Measurements from ENCODE around the gene SMG6.

The SMG6 gene

DNA sequence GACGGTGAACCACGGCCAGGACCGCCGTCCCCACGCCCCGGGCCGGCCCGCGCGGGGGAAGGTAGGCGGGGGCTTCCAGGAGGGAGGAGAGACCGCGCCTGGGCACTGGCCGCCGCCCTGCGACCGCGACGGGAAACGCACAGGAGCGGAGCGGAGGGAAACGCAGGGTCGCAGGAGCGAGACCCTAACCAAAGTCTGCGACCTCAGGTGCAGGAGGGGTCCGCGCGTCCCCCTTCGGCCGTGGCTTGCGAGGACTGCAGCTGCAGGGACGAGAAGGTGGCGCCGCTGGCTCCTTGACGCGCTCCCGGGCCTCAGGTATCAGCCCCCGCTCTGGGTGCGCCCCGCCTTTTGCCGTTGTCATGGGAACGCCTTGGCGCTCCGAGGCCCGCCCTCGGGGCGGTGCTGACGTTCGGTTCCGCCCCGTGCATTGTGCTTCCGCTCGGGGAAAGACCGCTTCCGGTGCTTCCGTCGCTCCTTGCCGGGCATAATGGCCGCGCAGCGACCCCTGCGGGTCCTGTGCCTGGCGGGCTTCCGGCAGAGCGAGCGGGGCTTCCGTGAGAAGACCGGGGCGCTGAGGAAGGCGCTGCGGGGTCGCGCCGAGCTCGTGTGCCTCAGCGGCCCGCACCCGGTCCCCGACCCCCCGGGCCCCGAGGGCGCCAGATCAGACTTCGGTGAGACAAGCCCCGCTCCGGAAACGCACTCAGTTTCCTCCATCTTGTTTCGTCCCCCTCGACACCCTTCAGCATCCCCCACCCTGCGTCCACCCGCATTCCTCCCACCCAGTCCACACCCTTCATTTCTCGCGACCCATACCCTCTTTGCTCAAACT is 261.8 kb downstream of the SMG6 start, which contains the start of gene OVCA2:
TSS of gene OVCA2 (plus strand) at position 462 of the 829 bp plus-strand sequence. CDS start at position 488, 26 bp downstream.
- peak; percentile 95 to 98 (median 96) for DNase-seq

DNA sequence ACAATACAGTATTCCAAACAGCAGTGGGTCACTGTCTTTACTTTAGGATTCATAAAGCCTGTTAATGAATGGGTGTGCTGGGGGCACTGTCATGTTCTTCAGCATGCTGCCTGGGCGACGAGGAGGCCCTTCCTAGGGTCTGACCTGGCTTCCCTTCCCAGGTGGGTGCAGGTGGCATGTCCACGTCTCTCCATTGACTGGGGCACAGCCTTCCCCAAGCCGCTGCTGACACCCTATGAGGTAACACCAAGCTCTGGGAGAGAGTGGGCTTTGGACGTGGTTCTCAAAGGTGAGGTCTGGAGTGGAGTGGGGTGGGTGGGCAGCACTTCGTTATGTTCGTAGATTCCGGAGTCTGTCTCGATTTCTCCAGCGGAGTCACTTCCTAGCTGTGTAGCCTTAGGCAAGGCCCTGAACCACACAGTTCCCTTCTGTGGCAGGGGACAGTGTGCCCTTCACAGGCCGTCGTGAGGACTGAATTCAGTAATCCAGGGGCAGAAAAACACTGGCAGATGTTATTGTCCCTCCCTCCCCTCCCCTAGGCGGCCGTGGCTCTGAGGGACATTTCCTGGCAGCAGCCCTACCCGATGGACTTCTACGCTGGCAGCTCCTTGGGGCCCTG is 262.5 kb downstream of the SMG6 start:
- no peak for DNase-seq

DNA sequence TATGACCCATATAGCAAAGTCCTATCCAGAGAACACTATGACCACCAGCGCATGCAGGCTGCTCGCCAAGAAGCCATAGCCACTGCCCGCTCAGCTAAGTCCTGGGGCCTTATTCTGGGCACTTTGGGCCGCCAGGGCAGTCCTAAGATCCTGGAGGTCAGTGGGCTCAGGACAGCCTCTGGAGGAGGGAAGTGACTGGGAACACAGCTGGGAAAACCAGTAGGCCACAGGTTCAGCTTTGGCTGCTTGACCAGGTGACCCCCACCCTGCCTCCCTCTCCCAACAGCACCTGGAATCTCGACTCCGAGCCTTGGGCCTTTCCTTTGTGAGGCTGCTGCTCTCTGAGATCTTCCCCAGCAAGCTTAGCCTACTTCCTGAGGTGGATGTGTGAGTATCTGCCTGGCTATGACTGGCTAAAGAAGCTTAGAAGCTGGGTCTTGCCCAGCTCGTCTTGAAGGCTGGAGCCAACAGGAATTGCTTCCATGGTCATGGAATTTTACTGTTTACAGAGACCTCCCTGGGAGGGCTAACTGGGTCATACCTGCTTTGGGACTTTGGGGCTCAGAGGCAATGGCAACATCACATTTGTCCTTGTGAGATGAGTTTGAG is 263.3 kb downstream of the SMG6 start:
- DNase-seq: no peak

DNA sequence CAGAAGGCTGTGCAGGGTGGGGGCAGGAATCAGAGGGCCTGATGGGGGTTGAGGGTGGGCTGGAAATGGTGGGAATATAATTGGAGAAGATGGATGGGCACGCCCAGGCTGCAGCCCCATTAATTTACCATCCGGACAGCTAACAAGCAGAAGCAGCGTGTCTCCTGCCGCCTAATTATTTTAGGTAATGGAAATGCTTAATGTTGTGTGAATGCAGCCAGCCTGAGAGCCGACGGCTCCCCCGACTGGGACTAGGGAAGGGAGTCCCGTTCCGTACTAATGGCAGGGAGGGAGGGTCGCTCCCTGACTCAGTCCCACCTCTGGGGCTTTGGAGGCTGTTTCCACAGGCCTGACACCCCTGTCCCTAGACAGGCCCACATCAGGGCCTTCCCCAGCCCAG is 266.4 kb downstream of the SMG6 start:
- no peak for DNase-seq

DNA sequence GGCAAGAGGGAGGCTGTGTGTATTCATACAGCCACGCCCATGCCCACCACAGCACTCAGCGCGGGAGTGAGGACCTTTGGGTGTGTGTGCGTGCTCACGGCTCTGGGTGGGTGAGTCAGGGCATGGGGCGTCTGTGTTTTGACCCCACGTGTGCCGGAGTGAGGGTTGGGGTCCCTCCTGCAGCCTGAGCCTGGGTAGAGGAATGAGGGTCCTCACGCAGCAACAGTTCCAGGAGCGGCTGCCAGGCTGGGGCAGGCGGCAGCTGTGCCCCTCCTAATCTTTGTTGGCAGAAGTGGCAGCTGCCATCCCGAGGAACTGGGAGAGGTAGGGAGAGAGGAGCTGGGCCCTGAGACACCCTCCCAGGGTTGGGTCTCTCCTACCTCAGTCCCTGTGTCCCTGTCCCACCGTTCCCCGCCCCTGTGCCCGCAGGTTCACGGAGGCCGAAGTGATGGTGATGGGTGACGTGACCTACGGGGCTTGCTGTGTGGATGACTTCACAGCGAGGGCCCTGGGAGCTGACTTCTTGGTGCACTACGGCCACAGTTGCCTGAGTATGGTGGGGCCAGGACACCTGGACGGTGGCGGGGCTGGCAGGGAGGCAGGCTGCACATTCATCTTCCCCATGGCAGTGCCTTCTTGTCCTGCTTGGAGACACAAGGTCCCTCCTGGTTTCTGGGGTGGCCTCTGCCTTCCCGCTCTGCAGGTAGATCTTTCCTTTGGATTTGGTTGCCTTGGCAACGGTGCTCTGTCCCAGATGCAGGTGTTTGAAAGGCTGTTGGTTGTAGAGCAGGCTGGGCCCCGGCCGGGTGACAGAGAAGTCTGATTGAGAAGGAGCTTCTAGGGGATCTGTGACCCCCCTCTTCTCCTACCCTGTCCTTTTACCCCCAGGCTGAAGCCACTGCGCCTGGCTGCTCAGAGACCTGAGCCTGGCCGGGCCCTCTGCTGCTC is 267.8 kb downstream of the SMG6 start:
- DNase-seq: no peak

DNA sequence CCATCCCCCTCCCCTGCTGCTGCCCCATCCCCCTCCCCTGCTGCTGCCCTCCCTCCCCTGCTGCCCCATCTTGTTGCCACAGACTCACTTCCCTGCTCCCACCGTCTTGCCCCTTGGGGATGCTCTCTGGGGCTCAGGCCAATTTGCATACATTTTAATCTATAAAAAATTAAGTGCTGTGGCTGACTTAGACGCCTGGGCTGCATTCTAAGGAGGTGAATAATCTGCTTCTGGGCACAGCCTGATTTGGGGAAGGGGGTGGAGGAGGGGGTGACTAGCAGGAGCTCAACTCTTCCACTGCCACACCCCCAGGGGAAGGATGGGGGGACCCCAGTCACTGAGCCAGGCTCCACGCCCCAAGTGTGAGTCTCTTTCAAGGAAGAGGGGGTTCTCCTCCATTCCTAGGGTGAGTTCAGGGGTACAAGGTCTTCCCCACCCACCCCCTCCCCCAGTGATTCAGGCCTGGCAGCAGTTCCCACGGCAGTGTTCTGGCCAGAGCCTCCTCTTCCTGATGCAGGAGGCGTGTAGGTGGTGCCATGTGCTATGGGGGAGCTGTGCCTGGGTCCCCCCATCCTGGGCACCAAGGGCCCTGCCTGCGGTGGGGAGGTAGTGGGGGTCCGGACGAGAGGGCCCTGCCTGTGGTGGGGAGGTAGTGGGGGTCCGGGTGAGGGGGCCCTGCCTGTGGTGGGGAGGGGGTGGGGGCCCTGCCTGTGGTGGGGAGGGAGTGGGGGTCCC is 268.6 kb downstream of the SMG6 start:
- no peak for DNase-seq

DNA sequence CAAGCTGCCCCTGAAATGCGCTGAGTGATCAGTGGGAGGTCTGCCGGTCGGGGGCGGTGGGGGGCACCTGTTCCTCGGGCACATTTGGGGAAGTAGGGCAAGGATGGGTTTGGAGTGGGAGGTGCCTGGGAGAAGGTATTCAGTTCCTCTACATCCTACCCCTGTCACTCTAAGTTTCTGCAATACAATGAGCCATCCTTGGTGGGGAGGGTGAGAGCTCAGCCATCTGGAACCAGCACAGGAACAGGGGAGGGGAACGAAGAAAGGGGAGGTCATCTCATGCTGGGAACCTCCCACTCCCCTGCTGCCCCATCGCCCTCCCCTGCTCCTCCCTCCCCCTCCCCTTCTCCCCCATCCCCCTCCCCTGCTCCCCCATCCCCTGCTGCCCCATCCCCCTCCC is 269.4 kb downstream of the SMG6 start:
- DNase-seq: no peak

DNA sequence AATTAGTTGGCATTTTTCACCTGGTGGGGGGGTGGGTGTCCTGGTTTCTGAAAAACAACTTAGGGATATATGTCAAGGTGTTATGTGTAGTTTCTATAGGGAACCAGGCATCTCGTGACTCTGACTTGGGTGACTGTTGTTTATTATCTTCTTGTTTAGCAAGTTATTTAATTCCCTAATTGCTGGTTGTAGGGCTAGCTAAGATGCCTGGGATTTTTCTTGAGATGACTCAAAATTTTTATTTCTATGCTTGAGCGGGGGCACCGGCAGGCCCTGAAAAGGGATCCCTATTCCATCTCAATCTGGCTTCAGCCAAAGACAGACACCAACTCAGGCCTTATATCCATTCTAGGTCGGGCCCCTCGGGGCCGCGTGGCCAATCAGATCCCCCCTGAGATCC is 270.4 kb downstream of the SMG6 start:
- DNase-seq: no peak

DNA sequence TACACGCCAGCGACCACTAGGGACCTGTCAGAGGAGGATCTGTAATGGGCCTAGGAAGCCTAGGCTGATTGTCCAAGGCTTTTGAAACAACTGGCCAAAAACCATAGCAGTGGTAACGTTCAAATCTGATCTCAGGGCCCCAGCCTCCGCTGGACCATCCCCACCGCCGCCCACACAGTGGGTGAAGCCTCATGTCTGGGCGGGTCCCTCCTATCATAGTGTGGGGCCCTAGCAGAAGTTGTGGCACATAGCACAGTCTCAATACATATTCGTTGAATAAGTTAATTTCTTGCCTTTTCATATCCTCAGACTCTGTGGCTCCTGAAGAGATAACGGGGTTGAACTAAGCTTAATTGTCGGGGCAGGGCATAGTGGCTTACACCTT is 272.8 kb downstream of the SMG6 start:
- no peak for DNase-seq

DNA sequence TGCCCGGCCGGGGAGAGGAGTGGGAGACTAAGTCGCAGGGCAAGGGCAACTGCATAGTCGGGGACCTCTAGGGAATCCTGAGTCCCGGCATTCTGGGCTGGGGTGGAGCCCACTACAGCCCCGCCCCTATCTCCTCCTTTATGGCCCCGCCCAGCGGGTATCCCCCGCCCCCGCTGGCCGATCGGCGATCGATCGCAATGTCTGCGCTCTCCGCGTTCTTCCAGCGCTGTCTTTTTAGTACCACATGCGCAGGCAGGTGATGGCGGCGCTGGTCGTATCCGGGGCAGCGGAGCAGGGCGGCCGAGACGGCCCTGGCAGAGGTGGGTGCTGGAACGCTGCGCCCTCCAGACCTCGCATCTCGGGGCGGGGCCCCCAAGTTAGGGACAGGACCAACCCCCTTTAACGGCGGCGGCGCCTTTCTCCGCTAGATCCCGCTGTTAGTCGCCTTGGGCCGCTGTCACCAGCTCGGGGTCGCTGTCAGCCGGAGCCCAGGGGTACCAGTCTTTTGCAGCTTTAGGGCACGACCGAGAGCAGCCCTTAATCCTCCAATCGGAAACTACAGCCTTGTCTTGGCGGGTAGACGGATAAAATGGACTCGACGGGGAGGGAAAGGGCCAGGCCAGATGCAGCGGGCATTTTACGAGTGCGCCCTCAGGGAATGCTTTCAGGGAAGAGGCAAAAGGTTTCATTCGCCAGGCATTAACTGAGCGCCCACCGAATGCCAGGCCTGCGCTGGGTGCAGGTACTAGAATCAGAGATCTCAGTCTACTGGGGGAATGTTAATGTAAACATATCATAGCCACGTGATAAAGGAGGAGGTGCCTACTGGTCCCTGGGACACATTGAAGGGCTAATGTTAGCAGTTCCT is 273.4 kb downstream of the SMG6 start, which contains the start of gene DPH1:
TSS of gene DPH1 (plus strand) at position 243 of the 868 bp plus-strand sequence. CDS start at position 260, 17 bp downstream.
- peak; percentile 70 to 85 (median 80) for DNase-seq

DNA sequence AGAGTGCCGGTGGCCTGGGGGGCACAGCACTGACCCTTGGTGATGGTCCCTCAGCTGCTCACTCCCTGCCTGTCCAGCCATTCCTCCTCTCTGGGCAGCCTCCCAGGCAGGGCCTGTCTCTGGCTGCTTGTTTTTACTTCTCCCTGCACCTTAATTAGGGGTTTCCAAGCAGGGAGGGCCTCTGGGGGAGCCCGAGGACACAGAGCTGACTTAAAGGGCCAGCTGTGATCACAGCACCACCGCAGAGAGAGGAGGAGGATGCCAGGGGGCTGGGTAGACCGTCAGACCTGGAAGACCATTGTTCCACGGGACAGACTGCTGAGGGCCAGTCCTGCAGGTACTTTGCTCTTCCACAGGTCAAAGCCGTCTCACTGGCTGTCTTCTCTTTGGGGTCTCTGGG is 274.8 kb downstream of the SMG6 start:
- DNase-seq: no peak

DNA sequence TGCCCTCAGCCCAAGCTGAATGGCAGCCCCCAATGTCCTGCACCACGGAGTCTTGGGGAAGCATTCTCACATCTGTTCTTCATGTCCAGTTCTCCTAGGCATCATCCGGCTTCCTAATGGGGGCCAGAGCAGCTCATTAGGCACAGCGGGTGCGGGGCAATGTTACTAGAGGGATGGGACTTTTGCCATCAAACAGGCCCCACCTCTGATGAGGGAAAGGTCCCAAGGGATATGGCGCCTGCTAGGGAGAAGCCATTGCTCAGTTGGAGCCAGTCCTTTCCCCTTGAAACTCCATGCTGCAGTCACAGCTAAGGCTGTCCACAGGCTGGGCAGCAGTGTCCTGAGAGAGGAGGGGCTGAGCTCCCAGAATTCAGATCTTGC is 275.4 kb downstream of the SMG6 start:
- DNase-seq: no peak

DNA sequence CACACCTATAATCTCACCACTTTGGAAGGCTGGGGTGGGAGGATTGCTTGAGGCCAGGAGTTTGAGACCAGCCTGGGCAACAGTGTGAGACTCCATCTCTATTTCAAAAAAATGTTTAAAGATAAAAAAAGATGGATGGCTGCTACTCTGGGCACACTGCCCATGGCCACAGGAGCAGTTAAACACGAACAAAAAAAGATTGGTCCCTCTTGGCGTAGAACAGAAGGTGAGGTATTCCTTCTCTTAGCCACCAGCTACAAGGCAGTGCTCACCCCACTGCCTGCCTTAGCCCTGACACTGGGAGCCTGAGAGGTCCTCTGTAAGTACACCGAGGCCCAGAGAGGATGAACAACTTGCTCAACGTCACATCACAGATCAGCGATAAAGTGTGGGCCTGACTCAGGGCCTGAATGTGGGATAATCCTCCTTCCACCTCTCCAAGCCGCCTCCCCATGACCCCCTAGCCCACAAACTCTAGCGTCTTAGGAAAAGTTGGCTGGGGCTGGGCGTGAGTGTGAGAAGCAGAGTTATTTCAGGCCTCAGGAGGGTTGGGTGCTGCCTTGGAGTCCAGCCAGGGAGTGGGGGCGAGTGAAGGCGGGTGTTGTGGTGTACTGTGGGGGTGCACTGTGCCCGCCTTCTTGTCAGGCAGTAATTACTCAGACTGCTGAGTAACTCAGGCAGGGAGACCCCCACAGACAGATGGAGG is 275.9 kb downstream of the SMG6 start:
- no peak for DNase-seq

DNA sequence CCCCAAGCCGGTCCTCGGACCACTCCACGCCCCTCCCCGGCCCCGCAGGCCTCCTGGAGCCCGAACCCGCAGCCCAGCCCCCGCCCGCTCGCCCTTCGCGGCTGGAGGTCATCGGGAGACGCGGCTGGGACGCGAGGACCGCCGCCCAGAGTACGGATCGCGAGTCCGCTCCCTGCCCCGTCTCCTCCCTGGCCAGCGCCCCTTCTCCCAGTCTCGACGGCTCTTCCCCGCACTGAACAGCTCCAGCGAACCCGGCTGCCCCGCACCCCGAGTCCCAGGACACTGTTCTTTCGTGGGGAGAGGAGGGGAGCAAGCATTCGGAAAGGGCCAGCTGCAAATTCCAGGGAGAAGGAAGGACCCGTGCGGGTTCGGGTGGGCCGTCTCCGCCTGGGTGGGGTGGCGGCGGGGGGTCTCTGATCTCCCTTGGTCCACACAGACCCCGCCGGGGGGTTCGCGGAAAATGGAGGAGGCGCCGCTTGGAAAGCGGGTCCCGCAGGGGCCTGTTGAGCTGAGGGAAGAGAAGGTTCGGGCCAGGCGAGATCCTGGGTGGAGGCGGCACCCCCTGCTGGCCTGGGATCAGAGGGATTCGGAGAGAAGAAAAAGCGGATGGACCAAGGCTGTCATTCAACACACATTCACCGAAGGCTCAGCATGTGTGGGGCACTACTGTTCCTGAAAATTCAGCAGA is 277.8 kb downstream of the SMG6 start:
- no peak for DNase-seq

DNA sequence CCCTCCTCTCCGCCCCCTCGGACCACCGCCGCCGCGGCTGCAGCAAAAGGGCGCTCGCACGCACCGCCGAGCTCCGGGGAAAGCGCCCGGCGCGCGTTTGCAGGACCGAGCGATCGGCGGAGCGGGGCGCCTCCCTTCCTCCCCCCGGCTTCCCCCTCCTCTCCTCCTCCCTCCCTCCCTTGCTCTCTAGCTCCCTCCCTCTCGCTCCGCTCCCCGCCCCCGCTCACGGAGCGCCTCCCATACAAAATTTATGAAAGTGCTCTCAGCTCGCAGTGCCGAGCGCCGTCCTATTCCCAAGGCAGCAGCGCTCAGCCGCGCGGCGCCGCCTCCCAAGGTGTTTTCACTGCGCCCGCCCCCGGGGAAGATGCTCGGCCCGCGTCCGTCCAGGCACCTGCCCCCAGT is 278.4 kb downstream of the SMG6 start, which contains the start of gene RTN4RL1:
TSS of gene RTN4RL1 (minus strand) at position 115 of the 402 bp plus-strand sequence. CDS start 469 bp downstream, outside the sequence.
- DNase-seq: peak; percentile 64 to 72 (median 67)

DNA sequence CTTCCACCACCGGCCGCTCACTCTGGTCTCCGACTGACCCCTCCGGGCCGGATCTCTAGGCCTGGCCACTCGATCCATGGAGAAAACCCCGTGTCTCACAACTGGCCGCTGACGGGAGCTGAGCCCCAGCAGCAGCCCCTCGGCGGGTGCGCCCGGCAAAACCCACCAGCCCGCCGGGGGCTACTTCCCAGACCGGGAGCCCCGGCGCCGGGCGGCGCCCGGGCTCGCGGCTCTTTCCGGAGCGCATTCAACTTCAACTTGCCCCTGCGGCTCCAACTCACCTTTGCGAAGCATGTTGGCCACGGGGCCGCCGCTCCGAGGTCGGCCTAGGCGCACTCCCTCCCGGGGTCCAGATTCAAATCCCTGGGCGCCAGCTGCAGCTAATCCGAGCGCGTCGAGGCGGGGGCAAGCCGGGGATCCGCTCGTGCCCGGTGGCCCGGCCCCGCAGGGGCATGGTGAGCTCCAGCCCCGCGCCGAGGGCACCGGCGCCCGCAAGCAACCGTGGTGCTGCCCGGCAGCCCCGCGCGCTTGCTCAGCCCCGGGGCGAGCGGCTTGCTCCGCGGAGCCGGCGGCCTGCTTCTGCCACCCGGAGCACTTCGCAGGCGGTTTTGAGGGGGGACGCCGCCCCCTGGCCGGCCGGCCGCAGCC is 278.9 kb downstream of the SMG6 start:
- DNase-seq: no peak

DNA sequence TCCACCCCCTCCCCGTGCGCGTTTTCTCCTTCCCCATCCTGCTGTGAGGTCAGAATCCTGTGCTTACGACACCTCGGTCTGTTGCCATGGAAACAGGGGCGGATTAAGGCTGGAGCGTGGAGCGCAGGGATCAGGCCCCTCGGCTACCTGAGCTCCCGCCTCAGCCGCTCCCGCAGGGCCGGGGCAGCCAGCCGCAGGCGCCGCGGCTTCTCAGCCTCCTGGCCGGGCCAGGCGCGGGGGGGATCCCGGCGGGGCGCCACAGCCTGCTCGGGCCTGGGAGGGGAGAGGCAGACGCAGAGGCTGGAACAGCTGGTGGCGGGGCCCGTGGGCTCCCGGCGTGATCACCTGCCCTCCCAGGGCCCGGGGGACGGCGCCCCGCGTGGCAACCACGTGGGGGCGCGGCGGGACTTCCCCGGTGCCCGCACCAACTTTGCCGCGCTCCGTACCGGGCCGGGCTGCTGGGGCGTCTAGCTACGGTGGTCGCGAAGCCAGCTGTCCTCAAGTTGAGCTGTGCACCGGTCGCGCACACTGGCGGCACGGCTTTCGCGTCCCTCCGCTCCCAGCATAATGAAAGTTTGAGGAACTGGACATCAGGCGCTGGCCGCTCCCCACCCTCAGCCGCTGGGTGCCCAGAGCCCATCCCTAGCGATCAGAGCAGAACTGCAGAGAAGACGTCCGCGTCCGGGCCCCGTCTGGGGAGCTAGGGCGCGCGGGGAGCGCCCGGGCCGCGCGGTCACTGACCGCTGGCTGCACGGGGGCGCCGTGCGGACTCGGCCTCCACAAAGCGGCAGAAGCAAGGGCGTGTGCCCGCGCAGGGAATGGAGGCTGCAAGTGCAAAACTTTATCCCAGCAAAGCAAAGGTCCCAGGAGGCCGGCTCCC is 279.7 kb downstream of the SMG6 start:
- peak in 2 of 5 donors; percentile 22 to 36 for DNase-seq

DNA sequence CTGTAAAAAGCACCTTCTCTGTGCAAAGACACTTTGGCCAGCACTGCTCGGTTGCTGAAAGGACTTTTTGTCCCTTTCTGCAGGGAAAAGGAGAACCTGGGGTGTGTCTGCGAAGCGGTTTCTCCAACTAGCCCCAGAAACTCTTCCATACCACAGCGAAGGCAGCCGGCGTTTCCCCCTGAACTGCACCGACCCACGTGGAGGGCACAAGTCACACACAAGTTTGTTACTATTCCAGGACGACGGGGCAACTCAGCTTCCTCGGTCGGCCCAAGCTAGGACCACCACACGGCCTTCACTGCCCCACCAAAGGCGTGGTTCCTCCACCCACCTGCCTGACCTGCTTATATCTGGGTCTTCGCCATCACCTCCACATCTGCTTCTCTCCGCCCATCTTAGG is 280.3 kb downstream of the SMG6 start:
- no peak for DNase-seq

All from T-helper 1 cell (primary cell).